Glutamatergic neuron (in vitro differentiated cells): ENCODE results near the gene SMARCB1. TPM values are rescaled to one million over a fixed set of nuclear protein-coding genes. Genes with fewer than 3 reads are reported as not detected.

Source experiments
- DNase-seq: peaks from one replicate; pipeline ENCODE4 v3.0.0; 2022
- H3K27ac Mint-ChIP-seq: one replicate; pipeline ENCODE4 v1.8.0; 2020; ENCODE audit warnings: mild to moderate bottlenecking, mixed read lengths, inconsistent platforms; ENCODE audit not compliant: unreplicated experiment
- H3K27me3 Mint-ChIP-seq: one replicate; pipeline ENCODE4 v1.8.0; 2020; ENCODE audit warnings: mild to moderate bottlenecking, moderate library complexity, mixed read lengths, inconsistent platforms; ENCODE audit not compliant: unreplicated experiment
- H3K36me3 Mint-ChIP-seq: one replicate; pipeline ENCODE4 v1.8.0; 2020; ENCODE audit warnings: mild to moderate bottlenecking, mixed read lengths, inconsistent platforms; ENCODE audit not compliant: unreplicated experiment
- H3K4me1 Mint-ChIP-seq: one replicate; pipeline ENCODE4 v1.8.0; 2020; ENCODE audit warnings: mild to moderate bottlenecking, low read depth, mixed read lengths, inconsistent platforms; ENCODE audit not compliant: unreplicated experiment
- H3K4me3 Mint-ChIP-seq: one replicate; pipeline ENCODE4 v1.8.0; 2020; ENCODE audit warnings: mild to moderate bottlenecking, mixed read lengths, inconsistent platforms; ENCODE audit not compliant: unreplicated experiment
- H3K9me3 Mint-ChIP-seq: one replicate; pipeline ENCODE4 v1.8.0; 2020; ENCODE audit warnings: mild to moderate bottlenecking, moderate library complexity, mixed read lengths, inconsistent platforms; ENCODE audit not compliant: unreplicated experiment
- total RNA-seq: library from RNA; stranded (reverse); fragmentation: NEBNext Ultra II Directional; extraction: Animal tissue kit (Norgen Biotek cat#: 25700); gene quantifications from one replicate; pipeline ENCODE4 v1.2.1, GENCODE V29; 2021; ENCODE audit not compliant: unreplicated experiment
- TF ChIP-seq, protein P1 (sequence below): fragments of 200-600 bp; sonication (generic); IDR thresholded peaks from one replicate; pipeline ENCODE4 v1.5.0; 2021; ENCODE audit not compliant: partially characterized antibody, unreplicated experiment

Gene SMARCB1
- total RNA-seq, 1 donor from 2014 or later = 227 TPM

DNA sequence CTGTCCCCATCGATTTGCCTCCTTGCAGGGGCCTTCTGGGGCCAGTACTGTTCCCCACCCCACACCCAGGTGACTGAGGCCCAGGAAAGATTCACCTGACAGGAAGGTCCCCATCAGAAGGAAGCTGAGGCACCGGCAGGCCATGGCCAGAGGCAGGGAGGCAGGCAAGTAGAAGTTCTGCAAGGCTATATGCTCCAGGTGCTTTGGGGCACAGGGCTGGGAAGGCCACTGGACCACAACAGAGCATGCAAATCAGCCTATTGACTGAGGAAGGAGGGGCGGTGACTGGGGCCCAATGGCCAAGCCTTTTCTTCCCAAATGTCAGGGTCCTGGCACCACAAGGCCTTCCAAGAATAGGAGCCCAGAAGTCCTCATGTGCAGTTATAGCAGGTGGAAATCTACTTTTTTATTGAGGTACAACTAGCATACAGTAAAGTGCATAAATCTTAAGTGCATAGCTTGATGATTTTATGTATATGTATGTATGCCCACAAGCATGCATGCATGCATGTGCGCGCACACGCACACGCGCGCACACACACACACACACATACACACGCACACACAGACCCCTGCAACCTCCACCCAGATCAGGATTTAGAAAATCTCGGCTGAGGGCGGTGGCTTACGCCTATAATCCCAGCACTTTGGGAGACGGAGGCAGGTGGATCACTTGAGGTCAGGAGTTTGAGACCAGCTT, 32.4 kb upstream of the SMARCB1 start, which contains the start of gene VPREB3:
TSS of gene VPREB3 (minus strand) at position 206 of the 700 bp plus-strand sequence. CDS start at position 144, 62 bp downstream.
- Mint-ChIP-seq H3K9me3 (peaks cover 9% of the 10 kb centered on the region), H3K27ac (no peak within 1 kb of the TSS), H3K36me3 (no peaks in the 10 kb centered on the region), H3K27me3 (peaks cover 13% of the 10 kb centered on the region), H3K4me3 (no peak within 1 kb of the TSS), H3K4me1 (peaks cover 2% of the 10 kb centered on the region)
- no peak for DNase-seq
- TF ChIP-seq, protein P1, sequence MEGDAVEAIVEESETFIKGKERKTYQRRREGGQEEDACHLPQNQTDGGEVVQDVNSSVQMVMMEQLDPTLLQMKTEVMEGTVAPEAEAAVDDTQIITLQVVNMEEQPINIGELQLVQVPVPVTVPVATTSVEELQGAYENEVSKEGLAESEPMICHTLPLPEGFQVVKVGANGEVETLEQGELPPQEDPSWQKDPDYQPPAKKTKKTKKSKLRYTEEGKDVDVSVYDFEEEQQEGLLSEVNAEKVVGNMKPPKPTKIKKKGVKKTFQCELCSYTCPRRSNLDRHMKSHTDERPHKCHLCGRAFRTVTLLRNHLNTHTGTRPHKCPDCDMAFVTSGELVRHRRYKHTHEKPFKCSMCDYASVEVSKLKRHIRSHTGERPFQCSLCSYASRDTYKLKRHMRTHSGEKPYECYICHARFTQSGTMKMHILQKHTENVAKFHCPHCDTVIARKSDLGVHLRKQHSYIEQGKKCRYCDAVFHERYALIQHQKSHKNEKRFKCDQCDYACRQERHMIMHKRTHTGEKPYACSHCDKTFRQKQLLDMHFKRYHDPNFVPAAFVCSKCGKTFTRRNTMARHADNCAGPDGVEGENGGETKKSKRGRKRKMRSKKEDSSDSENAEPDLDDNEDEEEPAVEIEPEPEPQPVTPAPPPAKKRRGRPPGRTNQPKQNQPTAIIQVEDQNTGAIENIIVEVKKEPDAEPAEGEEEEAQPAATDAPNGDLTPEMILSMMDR = no peak

- Mint-ChIP-seq H3K4me3 (no peak overlapping the region), H3K27ac (no peak overlapping the region), H3K36me3 (no peaks in the 10 kb centered on the region), H3K27me3 (peaks cover 10% of the 10 kb centered on the region), H3K9me3 (peaks cover 7% of the 10 kb centered on the region), H3K4me1 (peaks cover 2% of the 10 kb centered on the region)
- TF ChIP-seq, protein P1 = no peak
- no peak for DNase-seq
Measured at GRCh38 chr22:23754980-23755636, 31.7 kb upstream of the SMARCB1 start.

DNA sequence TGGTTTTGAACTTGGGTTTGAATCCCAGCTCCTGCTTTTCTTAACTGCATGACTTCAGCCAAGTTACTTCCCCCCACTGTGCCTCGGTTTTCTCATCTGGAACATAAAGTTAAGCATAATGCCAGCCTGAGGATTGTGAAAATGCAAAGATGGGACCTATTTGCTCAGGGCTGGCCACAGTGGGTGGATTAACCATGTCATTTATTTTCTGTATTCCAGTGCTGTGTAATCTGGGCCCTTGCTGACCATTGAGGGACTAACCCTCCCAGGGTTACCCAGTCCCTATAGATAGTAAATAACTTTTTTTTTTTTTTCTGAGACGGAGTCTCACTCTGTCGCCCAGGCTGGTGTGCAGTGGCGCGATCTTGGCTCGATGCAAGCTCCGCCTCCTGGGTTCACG, 31.1 kb upstream of the SMARCB1 start:
- no peak overlapping the region for H3K4me3 Mint-ChIP-seq
- no peaks in the 10 kb centered on the region for H3K36me3 Mint-ChIP-seq
- no peak overlapping the region for H3K27ac Mint-ChIP-seq
- peaks cover 5% of the 10 kb centered on the region for H3K9me3 Mint-ChIP-seq
- TF ChIP-seq, protein P1 = no peak
- no peak for DNase-seq
- H3K4me1 Mint-ChIP-seq = no peaks in the 10 kb centered on the region
- H3K27me3 Mint-ChIP-seq = peaks cover 5% of the 10 kb centered on the region

- TF ChIP-seq, protein P1 = no peak
- DNase-seq = no peak
- Mint-ChIP-seq H3K4me1 (no peaks in the 10 kb centered on the region), H3K27ac (no peak overlapping the region), H3K9me3 (peaks cover 1% of the 10 kb centered on the region), H3K4me3 (no peak overlapping the region), H3K27me3 (peaks cover 5% of the 10 kb centered on the region), H3K36me3 (no peaks in the 10 kb centered on the region)
Measured at GRCh38 chr22:23756891-23757290, 29.9 kb upstream of the SMARCB1 start.

DNA sequence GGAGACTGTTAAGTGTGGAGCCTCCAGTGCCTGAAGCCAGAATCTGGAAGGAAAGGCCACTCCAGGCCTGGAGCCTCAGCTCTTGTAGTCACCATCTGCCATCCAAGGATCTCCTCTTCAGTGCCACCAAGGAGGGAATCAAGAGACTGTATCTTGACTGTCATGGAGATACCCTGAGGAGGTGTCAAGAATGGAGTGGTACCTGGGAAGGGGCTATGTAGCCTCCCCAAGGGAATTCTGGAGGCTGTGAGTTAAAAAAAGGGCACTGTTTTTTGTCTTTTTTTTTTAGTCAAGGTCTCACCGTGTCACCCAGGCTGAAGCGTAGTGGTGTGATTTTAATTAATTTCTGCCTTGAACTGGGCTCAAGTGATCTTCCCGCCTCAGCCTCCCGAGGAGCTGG, 27.2 kb upstream of the SMARCB1 start:
- TF ChIP-seq, protein P1 = no peak
- no peaks in the 10 kb centered on the region for H3K4me1 Mint-ChIP-seq
- no peak for DNase-seq
- H3K36me3 Mint-ChIP-seq = no peaks in the 10 kb centered on the region
- no peak overlapping the region for H3K4me3 Mint-ChIP-seq
- peaks cover 8% of the 10 kb centered on the region for H3K27me3 Mint-ChIP-seq
- H3K27ac Mint-ChIP-seq = no peak overlapping the region
- no peaks in the 10 kb centered on the region for H3K9me3 Mint-ChIP-seq
